Stimulated activated CD4-positive, alpha-beta T cell treated with anti-CD3 and anti-CD28 coated beads, Interleukin-12 subunit alpha, Interleukin-12 subunit beta, amount 100 ng/mL, for 48 hours (primary cell): ENCODE results near the gene CHST11.
A peak's percentile ranks its signal among the peaks of the same experiment; 100 is the strongest.

Experiments used
- DNase-seq, 3 donors: peaks; one replicate each; pipeline ENCODE4 v3.0.0-alpha.2; 2020; ENCODE audit warnings: low read depth in 2 of 3, low spot score in 1 of 3

The CHST11 gene

GRCh38 chr12:104648756-104649155, 192.0 kb downstream of the CHST11 start:
- no peak for DNase-seq

- DNase-seq: no peak
Measured at GRCh38 chr12:104649217-104649824, 192.6 kb downstream of the CHST11 start.

DNA sequence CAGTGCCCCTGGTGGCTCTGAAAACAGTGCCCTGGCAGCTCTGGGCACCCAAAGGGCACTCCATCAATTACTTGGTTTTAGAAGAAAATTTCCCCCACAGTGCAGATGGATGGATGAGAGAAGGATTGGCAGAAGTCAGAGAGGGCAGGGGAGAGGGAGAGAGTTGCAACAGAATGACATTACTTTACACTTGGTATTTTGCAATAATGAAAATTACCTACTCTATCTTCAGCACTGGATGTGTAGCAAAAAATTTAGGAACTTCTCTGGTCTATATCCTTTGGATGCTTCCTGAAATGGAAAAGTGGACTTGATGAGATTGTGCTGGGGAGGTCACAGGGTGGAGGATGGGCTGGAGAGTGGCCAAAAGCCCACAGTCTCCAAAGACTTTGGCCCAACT, 193.2 kb downstream of the CHST11 start:
- no peak for DNase-seq

DNA sequence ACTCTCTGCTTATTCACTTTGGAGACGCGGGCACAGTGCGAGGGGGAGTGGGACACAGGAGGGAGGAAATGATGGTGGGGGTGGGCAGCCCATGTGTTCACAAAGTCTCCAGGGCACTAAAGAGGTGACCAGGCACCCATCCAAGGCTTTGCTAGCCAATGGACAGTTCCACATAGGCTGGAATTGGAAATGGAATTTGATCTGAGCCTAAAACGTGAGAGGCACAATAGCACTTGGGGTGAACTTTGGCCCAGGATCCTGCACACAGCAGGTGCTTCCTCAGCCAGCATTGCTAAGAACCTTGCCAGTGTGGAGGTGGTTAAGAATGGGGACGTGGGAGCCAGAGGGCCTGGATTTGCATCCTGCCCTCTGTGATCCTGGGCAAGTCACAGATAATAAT, 193.8 kb downstream of the CHST11 start:
- DNase-seq: no peak

DNA sequence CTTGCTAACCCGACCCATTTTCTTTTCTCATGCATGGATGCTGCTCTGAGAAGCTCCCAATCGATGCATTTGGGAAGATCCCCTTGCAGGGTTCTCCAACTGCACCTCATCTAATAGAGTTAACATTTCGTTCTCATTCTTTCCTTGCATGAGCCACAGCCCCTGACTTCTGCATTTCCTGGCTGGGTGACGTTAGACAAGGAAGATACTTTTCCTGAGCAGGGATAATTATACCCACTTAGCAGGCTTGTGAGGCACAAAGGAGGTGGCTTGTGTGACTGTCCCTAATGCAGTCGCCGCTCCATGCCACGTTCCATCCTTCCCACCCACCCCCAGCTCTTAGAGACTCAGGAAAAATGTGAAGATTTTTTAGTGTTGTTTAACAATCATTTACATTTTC, 195.1 kb downstream of the CHST11 start:
- no peak for DNase-seq

- no peak for DNase-seq
Measured at GRCh38 chr12:104652358-104652757, 195.6 kb downstream of the CHST11 start.

DNA sequence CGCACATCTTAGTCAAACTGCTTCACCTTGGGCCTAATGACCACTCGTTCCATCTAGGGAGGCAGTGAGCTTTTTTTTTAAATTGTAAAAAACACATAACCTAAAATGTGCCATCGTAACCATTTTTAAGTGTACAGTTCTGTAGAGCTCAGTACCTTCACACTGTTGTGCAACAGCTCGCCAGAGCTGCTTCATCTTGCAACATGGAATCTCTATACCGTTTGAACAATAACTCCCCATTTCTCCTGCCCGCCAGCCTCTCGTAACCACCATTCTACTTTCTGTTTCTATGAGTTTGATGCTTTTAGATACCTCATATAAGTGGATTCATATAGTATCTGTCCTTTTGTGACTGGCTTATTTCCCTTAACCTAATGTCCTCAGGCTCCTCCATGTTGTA, 196.2 kb downstream of the CHST11 start:
- DNase-seq: no peak

GRCh38 chr12:104653730-104654664, 197.2 kb downstream of the CHST11 start:
- peak in 1 of 3 donors; percentile 42 for DNase-seq

GRCh38 chr12:104654665-104655609, 198.2 kb downstream of the CHST11 start:
- DNase-seq: no peak

DNA sequence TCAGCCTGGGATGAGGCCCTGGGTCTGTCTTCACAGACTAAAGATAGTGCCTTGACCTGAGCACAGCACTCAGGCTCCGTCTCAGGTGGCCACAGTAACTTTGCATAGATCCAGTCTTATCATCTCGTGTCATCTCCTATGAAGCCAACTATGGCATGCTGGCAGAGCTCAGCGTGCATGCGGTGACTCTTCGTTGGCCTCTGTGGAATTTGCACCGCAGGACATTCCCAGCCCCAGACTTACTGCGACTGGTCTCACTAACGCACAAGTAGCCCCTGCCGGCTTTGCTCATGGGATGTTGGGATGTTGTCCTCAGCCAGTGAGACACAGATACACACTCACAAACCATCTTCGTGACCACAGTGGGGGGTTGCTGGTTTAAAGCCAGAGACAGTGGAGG, 199.6 kb downstream of the CHST11 start:
- DNase-seq: no peak

GRCh38 chr12:104656921-104657320, 200.2 kb downstream of the CHST11 start:
- no peak for DNase-seq

- no peak for DNase-seq
Measured at GRCh38 chr12:104657726-104658484, 201.2 kb downstream of the CHST11 start.

- no peak for DNase-seq
Measured at GRCh38 chr12:104659058-104659457, 202.3 kb downstream of the CHST11 start.

DNA sequence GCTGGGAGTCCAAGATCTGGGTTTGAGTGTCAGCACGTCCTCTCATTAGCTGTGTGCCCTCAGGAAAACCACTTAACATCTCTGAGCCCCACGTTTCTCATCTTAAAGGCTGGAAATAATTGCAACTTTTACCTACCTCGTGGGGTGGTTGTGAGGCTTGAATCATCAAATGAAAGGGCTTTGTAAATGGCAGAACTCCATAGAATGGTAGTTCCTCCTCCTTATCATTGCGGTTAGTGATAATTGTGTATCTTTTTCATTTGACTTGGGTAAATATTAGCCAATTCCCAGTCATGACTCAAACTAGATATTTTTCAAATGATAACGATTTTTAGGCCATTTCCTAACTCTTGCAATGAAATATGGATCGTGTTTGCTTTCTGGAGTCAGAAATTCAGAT, 205.5 kb downstream of the CHST11 start:
- no peak for DNase-seq

DNA sequence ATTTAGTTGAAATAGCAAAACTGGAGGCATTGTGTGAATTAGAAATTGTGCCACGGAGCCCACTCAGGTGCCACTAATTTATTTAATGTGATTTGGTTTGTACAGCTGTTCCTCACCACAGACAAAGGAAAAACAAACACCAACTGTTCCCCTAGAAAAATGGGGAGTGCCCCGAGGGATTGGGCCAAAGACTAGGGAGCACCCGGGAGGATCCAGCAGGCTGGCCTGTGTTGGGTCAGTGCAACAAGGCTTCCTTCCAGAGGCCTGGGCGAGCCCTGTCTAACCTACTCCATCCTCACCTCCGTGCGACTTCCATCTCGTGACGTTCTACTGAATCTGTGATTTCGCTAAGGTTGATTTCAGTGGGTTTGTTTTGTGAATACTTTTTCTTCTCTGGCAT, 206.2 kb downstream of the CHST11 start:
- DNase-seq: no peak

DNA sequence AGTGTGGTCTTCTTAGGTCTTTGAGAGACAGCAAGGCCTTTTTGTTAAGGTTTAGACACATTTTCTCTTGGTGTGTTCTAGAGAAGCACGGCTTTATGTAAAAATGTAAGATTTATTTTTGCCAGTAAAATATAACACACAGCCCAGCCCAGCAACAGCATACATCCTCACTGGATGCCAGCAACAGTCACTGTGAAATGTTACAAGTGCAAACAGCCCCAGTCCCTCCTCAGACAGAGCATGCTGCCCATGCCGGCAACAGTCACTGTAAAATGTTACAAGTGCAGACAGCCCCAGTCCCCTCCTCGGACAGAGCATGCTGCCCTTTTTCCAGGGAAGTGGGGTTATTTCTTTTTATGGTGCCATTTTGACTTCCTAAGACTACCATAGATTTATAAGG, 207.6 kb downstream of the CHST11 start:
- no peak for DNase-seq

DNA sequence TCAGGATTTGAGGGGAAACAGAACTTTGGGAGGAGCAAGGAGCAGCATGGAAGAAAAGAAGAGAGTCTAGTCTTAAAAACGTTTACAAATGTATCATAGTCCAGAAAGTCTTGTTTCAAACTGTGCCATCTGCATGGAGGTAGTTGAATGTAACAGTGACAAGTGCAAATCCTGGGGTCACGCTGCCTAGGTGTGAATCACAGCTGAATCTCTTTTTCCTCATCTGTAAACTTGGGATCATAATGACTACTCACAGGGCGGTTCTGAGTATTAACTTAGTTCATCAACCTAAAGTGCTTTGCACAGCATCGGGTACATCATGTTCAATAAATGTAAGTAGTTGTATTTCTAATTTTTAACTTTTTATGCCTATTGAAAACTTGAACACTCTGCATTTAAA, 208.5 kb downstream of the CHST11 start:
- DNase-seq: no peak

DNA sequence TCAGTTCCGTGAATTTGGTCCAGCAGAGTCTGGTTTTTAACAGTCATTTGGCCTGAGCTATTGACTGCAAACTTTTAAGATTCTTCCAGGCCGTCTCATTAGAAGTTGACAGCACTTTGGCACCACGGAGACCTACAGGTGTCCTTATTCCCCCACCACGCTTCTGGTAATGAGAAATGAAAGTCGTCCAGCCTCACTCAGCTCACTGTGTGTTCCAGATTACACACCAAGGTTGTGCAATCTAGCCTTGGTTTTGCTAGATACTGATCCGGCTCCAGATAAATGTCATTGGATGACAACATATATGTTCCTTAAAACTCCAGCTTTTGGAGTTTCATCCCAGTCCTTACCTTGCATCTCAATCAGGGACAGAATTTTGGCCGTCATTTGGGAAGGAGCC, 210.4 kb downstream of the CHST11 start:
- DNase-seq: no peak

DNA sequence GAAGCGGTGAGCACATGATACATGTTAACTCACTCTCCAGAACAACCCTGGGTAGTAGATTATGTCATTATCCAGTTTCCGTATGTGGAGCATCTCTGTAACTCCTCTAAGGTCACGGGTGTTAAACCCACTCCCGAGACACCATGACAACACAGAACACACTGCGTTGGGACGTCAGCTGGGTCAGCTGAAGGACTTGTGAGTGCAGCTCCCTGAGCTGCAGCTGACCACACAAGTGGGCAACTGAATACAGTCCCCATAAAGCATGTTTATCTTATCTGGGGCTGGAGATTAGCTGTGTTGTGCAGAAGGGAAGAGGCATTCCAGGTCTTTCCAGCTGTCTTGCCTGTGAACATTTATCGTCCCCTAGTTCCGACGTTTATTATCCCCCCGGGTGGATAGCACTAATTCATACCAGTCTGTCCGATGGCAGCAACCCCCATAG, 211.5 kb downstream of the CHST11 start:
- DNase-seq: no peak

DNA sequence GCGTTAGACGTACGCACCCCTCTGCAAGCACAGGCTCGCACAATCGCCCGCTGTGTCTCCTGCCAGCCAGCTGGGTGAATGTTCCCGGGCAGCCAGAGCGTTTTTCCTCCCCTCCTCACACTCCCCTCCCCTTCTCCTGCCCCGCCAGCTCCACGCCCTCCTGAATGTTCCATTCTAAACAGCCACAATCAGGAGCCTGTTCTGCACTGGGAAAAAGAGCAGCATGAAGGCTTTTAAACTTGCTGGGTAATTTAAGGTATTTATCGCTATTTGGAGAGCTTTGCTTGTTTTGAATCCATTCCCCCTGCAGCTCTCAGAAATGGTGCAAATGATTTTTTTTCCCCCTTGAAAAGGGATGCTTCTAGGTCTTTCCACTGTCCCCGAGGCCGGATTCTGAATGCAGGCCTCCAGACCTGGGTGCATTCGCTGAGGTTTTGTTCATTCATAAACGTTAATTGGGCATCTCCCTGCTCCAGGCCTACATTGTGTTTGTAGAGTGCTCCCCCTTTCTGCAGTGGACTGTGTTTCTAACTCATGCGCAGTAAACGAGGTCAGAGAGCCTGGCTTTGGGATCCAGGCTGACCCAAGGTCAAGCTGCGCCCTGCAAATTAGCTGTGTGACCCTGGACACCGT, 212.5 kb downstream of the CHST11 start:
- DNase-seq: no peak
